OCI-LY3 (cell line): ENCODE measurements around the gene KREMEN1.
A peak's percentile ranks its signal among the peaks of the same experiment; 100 is the strongest.

Experiments used
- H2AFZ ChIP-seq: fragments of 200-600, 300-600 bp; shearing (Covaris generic); 2 replicates; pipeline ENCODE4 v1.6.0; 2014; ENCODE audit warnings: antibody characterized with exemption, low read depth, low read length
- H3K27ac ChIP-seq: fragments of 200-600, 300-600 bp; sonication (generic); 2 replicates; pipeline ENCODE4 v1.5.1; 2014; ENCODE audit warnings: mild to moderate bottlenecking, low read length, moderate library complexity, mixed read lengths
- H3K27me3 ChIP-seq: fragments of 200-600, 300-600 bp; sonication (generic); 2 replicates; pipeline ENCODE4 v1.6.1; 2014; ENCODE audit warnings: low read depth, low read length, mixed read lengths
- H3K36me3 ChIP-seq: fragments of 200-600, 300-600 bp; sonication (generic); replicated peaks from 2 replicates; pipeline ENCODE3; 2014; ENCODE audit warnings: low read depth, low read length, mixed read lengths
- H3K4me1 ChIP-seq: fragments of 300-600, 200-600 bp; sonication (generic); 2 replicates; pipeline ENCODE4 v1.6.1; 2014; ENCODE audit warnings: low read length, mixed read lengths
- H3K4me2 ChIP-seq: fragments of 200-600, 300-600 bp; sonication (generic); 2 replicates; pipeline ENCODE4 v1.6.1; 2014; ENCODE audit warnings: low read length, mixed read lengths
- H3K4me3 ChIP-seq: fragments of 300-600, 200-600 bp; sonication (generic); 2 replicates; pipeline ENCODE4 v1.5.1; 2014; ENCODE audit warnings: antibody characterized with exemption, mild to moderate bottlenecking, low read length, moderate library complexity
- H3K79me2 ChIP-seq: fragments of 300-600, 200-600 bp; shearing (Covaris generic); 2 replicates; pipeline ENCODE4 v1.6.1; 2014; ENCODE audit warnings: mild to moderate bottlenecking, low read length, mixed read lengths
- H3K9ac ChIP-seq: fragments of 300-600, 200-600 bp; shearing (Covaris generic); 2 replicates; pipeline ENCODE4 v1.6.0; 2014; ENCODE audit warnings: mild to moderate bottlenecking, low read length, moderate library complexity
- H3K9me3 ChIP-seq: fragments of 200-600, 300-600 bp; shearing (Covaris generic); 2 replicates; pipeline ENCODE4 v1.6.1; 2014; ENCODE audit warnings: low read length, mixed read lengths; ENCODE audit not compliant: insufficient read depth
- H4K20me1 ChIP-seq: fragments of 200-600, 300-600 bp; sonication (generic); 2 replicates; pipeline ENCODE4 v1.6.1; 2016; ENCODE audit warnings: low read length, mixed read lengths; ENCODE audit not compliant: insufficient read depth
- EZH2phosphoT487 ChIP-seq: fragments of 200-600 bp; shearing (Covaris generic); IDR thresholded peaks from 2 replicates; pipeline ENCODE4 v1.6.1; 2018; ENCODE audit warnings: antibody characterized with exemption, mixed run types, low read depth
- TF ChIP-seq, protein P1 (sequence below): fragments of 200-600, 300-600 bp; sonication (generic); IDR thresholded peaks from 2 replicates; pipeline ENCODE4 v1.5.1; 2014; ENCODE audit warnings: antibody characterized with exemption, low read length, low read depth

Gene KREMEN1

DNA sequence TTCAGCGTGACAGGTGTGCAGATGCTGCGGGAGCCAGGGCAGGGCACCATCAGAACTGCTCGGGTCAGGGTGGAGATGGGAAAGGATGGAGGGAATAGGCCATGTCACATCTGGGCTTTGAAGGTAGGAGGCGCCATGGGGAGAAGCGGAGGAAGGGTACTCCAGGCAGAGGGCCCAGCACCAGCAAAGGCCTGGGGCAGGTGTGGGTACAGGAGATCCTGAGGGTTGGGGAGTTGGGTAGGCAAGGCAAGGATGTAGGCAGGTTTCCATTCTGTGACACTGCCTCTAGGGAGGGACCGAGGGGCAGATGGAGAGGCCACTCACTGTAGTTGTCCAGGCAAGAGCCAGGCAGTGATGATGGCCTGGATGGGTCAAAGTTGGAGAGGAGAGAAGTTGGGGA, 141.4 kb downstream of the KREMEN1 start:
- Histone ChIP-seq H2AFZ (no peak overlapping the region), H3K79me2 (no peaks in the 10 kb centered on the region), H3K27ac (no peak overlapping the region), H3K9me3 (no peaks in the 10 kb centered on the region), H3K4me1 (peaks cover 9% of the 10 kb centered on the region; the same call in 1 of the 2 replicates), H3K4me2 (no peak overlapping the region), H3K4me3 (no peak overlapping the region), H3K9ac (no peak overlapping the region), H3K27me3 (peaks cover 46% of the 10 kb centered on the region), H3K36me3 (no peaks in the 10 kb centered on the region), H4K20me1 (no peaks in the 10 kb centered on the region)
- TF ChIP-seq, protein P1, sequence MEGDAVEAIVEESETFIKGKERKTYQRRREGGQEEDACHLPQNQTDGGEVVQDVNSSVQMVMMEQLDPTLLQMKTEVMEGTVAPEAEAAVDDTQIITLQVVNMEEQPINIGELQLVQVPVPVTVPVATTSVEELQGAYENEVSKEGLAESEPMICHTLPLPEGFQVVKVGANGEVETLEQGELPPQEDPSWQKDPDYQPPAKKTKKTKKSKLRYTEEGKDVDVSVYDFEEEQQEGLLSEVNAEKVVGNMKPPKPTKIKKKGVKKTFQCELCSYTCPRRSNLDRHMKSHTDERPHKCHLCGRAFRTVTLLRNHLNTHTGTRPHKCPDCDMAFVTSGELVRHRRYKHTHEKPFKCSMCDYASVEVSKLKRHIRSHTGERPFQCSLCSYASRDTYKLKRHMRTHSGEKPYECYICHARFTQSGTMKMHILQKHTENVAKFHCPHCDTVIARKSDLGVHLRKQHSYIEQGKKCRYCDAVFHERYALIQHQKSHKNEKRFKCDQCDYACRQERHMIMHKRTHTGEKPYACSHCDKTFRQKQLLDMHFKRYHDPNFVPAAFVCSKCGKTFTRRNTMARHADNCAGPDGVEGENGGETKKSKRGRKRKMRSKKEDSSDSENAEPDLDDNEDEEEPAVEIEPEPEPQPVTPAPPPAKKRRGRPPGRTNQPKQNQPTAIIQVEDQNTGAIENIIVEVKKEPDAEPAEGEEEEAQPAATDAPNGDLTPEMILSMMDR, result no peak
- TF ChIP-seq EZH2phosphoT487, result no peak

DNA sequence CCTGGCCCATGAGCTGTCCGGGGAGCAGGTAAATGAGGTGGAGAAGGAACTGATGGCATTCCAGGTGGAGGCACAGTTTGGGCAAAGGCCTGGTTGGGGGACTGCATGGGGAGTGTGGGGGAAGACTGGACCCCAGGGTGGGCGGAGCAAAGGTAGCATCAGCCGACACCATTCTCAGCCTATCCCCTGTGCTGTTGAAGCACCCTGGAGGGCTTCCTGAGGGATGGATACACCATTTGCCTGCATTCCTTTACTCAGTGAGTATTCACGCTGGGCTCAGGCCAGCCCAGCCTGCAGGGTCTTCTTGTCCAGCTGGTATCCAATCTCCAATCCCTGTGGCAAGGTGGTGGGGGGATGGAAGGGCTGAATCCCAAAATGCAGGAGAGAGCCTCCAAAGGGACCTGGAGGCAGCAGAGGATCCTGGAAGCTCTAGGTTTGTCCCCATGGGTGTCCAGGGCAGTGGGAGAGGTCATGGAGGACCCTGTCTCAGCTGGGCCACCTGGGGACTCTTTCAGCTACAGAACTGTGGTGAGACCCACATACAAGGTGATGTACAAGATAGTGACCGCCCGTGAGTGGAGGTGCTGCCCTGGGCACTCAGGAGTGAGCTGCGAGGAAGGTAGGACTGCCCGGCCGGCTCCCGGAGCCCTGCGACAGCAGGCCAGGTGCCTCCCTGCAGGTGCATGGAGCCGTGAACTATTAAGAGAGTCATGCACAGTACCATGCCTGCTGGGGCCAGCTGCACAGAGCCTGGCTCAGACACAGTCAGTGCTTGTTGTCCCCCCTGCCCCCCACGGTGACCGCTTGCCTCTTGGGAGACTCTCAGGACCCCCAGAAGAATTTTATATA, 142.4 kb downstream of the KREMEN1 start:
- no peak overlapping the region for H3K9ac ChIP-seq
- no peaks in the 10 kb centered on the region for H3K9me3 ChIP-seq
- H2AFZ ChIP-seq, result no peak overlapping the region
- no peak overlapping the region for H3K4me3 ChIP-seq
- peak overlapping the region; percentile 7; the same call in 1 of the 2 replicates for H3K4me2 ChIP-seq
- H4K20me1 ChIP-seq, result no peaks in the 10 kb centered on the region
- H3K79me2 ChIP-seq, result no peaks in the 10 kb centered on the region
- peaks cover 45% of the 10 kb centered on the region for H3K27me3 ChIP-seq
- peaks cover 9% of the 10 kb centered on the region; the same call in 1 of the 2 replicates for H3K4me1 ChIP-seq
- no peak overlapping the region for H3K27ac ChIP-seq
- H3K36me3 ChIP-seq, result no peaks in the 10 kb centered on the region
- no peak for TF ChIP-seq EZH2phosphoT487
- TF ChIP-seq, protein P1, result no peak

DNA sequence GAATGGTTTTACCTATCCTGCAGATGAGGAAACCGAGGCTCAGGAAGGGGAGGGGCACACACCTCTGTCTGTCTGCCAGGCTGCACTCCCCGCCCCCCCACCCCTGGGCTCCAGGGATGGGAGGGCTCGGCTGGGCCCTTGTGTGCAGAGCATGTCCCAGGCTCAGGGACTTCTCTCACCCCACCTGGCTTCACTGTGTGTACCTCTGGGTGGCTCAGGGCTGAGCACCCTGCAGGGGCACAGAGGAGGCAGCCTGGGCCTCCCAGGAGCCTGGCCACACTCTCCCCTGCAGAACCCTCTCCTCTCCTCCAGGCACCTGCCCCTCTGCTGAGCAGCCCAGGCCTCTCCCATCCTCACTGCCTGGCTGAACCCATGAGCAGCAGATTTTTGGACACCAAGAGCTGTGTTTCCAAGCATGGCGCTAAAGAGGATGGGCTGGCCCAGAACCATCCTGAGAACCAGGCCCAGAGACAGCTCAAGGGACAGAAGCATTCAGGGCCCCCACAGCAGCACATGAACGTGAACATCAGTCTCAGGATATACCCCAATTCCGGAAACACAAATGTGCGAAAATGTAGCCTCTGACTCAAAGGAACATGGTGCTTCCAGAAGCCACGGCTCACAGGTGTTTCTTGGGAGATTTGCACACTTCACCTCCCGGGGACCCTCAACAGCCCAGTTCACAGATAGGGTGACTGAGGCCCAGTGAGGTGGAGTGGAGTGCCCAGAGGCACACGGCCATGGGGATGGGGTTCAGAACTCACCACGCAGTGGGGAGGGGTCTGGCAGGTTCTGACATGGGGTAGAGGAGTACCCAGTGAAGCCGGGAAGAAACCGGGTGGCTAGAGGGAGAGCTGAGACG, 143.4 kb downstream of the KREMEN1 start:
- Histone ChIP-seq H3K4me1 (peaks cover 9% of the 10 kb centered on the region; the same call in 1 of the 2 replicates), H3K4me3 (no peak overlapping the region), H3K9ac (no peak overlapping the region), H3K79me2 (no peaks in the 10 kb centered on the region), H3K27ac (no peak overlapping the region), H4K20me1 (no peaks in the 10 kb centered on the region), H3K27me3 (peaks cover 39% of the 10 kb centered on the region), H3K9me3 (no peaks in the 10 kb centered on the region), H3K4me2 (peak overlapping the region; percentile 7; the same call in 1 of the 2 replicates), H3K36me3 (no peaks in the 10 kb centered on the region), H2AFZ (no peak overlapping the region)
- TF ChIP-seq EZH2phosphoT487, result no peak
- TF ChIP-seq, protein P1, result no peak
